ENCODE results near the gene LURAP1L.

Gene LURAP1L

DNA sequence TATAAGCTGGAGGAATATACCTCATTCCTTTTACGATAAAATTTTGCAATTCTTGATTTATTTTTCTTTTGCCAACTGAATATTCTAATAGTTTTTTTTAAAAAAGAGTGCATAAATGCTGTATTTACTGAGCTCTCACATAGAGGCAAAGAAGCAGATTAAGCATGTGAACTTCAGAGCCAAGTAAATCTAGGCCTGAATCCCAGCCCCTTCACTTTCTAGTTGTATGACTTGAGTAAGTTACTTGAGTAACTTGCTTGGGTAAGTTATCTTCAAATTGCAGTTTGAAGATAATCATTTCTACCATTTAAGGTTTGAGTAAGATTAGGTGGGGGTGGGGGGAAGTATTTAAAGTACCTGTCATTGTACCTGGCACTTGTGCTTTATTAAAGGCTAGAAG, 21.8 kb downstream of the LURAP1L start:
- DNase-seq (ENCODE audit: low read depth): no peak
- no peak overlapping the region for H3K4me3 ChIP-seq (ENCODE audit: low read depth, low read length)
- TF ChIP-seq, protein P1, sequence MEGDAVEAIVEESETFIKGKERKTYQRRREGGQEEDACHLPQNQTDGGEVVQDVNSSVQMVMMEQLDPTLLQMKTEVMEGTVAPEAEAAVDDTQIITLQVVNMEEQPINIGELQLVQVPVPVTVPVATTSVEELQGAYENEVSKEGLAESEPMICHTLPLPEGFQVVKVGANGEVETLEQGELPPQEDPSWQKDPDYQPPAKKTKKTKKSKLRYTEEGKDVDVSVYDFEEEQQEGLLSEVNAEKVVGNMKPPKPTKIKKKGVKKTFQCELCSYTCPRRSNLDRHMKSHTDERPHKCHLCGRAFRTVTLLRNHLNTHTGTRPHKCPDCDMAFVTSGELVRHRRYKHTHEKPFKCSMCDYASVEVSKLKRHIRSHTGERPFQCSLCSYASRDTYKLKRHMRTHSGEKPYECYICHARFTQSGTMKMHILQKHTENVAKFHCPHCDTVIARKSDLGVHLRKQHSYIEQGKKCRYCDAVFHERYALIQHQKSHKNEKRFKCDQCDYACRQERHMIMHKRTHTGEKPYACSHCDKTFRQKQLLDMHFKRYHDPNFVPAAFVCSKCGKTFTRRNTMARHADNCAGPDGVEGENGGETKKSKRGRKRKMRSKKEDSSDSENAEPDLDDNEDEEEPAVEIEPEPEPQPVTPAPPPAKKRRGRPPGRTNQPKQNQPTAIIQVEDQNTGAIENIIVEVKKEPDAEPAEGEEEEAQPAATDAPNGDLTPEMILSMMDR (IDR thresholded peaks at IDR 0.05; ENCODE audit: control insufficient read depth, extremely low read depth, insufficient read depth): no peak

DNA sequence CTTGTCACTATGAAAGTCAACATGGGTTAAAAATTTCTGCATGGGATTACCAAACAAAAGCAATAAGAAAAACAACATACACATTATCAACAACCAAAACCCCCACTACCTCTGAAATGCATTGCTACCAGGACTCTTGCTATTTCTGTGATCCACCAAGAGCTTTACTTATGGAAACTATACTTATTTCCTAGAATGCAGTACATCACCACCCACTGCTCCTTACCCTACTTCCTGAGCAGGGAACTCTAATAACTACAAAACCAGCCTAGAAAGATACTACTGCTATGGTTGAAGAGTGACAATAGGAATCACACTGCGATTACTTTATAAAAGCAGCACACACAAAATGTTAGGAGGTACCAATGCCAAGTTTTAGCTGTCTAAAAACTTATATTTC, 22.2 kb downstream of the LURAP1L start:
- TF ChIP-seq, protein P1 (IDR thresholded peaks at IDR 0.05; ENCODE audit: control insufficient read depth, extremely low read depth, insufficient read depth): no peak
- no peak for DNase-seq (ENCODE audit: low read depth)
- no peak overlapping the region for H3K4me3 ChIP-seq (ENCODE audit: low read depth, low read length)

DNA sequence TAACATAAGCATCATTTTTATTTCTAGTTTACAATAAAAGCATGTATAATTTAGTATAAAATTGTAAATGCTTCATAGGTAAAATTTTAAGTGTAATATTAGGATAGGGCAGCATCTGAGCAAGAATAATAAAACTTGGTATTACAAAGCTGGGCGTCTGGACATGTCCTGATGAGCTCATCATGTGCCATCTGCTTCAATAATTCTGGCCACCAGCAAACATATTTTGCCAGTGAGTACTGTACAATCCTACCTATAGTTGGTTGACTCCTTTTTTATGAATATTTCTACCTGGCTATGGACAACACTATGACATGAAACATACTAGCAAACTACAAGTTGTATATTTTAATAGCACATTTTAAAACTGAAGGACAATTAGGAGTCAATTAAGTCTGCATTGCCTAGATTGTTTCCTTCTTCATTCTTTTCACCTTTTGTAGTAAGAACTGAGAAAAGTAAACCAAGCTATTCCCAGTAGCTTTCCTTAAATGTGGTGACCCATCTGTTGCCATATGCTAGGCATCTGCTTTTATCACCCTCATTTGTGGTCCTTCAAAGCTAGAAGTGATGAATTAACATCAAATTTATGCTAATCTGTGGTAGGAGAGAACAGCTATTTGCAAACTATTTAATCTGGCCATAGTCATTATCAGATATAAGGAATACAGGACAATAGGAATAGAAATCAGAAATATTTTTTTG, 23.4 kb downstream of the LURAP1L start:
- TF ChIP-seq, protein P1 (IDR thresholded peaks at IDR 0.05; ENCODE audit: control insufficient read depth, extremely low read depth, insufficient read depth): no peak
- no peak overlapping the region for H3K4me3 ChIP-seq (ENCODE audit: low read depth, low read length)
- no peak for DNase-seq (ENCODE audit: low read depth)

DNA sequence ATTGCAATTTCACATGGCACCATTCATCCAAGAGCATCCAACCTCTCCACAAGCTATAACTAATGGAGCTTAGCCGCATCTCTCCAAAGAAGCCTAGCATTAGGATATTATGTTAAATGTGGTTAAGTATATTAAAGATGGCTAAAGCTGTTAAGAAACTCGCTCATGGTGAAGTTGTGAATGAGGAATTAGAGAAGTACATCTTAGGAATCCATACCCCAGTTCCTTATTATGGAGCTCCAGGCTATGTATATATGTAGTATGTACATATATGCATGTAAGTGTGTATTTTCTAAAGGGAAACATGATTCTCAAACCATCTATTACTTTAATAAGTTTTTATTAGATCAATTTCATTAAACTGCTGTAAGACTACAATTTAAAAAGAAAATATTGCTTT, 26.4 kb downstream of the LURAP1L start:
- DNase-seq (ENCODE audit: low read depth): no peak
- H3K4me3 ChIP-seq (ENCODE audit: low read depth, low read length): no peak overlapping the region
- TF ChIP-seq, protein P1 (IDR thresholded peaks at IDR 0.05; ENCODE audit: control insufficient read depth, extremely low read depth, insufficient read depth): no peak

DNA sequence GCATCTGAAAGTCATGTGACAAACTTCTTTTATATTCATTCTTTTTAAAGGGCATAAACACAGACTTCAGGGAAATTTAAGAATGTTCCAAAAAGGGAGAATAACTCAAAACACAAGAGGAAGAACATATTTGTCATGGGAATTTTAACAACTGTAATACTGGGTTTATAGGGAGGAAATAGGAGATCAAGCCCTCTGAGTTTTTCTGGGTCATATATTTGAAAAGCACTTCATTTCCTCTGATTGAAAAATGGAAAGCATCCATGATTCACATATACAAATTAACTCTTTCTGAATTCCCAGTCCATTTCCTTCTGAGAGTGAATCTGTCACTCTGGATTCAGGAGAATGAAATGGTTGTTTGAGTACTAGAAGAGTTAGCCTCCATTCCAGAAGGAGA, 26.8 kb downstream of the LURAP1L start:
- DNase-seq (ENCODE audit: low read depth): no peak
- H3K4me3 ChIP-seq (ENCODE audit: low read depth, low read length): no peak overlapping the region
- TF ChIP-seq, protein P1 (IDR thresholded peaks at IDR 0.05; ENCODE audit: control insufficient read depth, extremely low read depth, insufficient read depth): no peak

DNA sequence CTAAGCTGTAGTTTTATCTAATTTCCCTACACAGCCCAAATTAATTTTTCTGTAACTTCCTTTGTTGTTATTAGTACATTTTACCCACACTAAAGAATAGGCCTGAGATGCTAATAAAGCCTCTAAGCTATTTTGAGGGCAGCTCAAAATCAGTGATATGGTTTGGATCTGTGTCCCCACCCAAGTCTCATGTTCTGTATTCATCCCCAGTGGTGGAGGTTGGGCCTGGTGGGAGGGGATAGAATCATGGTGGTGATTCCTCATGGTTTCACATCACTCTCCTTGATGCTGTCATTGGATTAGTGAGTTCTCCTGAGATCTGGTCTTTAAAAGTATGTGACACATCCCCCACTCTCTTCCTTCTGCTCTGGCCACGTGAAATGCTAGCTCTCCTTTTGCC, 27.3 kb downstream of the LURAP1L start:
- H3K4me3 ChIP-seq (ENCODE audit: low read depth, low read length): no peak overlapping the region

More for the DNA sequence above, 27.3 kb downstream of the LURAP1L start:
- TF ChIP-seq, protein P1 (IDR thresholded peaks at IDR 0.05; ENCODE audit: control insufficient read depth, extremely low read depth, insufficient read depth): no peak
- no peak for DNase-seq (ENCODE audit: low read depth)
